K562 (cell line): Measurements from ENCODE around the gene GLT1D1. TPM values are rescaled to one million over a fixed set of nuclear protein-coding genes. Genes with fewer than 3 reads are reported as not detected.

ENCODE experiments used
- ATAC-seq: fragments of 200-7000 bp; cut with Tn5 transposase; 3 replicates; pipeline ENCODE4 v1.9.1; 2020; ENCODE audit warnings: moderate library complexity
- BruUV-seq: library from RNA; stranded (reverse); fragments of 400-500 nt; replicated peaks from 2 replicates; lab custom pipeline; 2021; lab: Mats Ljungman, UMichigan
- CTCF ChIA-PET: fragments of 300-600 bp; formaldehyde crosslinking; extraction: SDS; loops from one replicate; lab custom pipeline; 2021; ENCODE audit warnings: low intra/inter-chr PET ratio; lab: Yijun Ruan, JAX
- POLR2A ChIA-PET: fragments of 300-600, 350-650 bp; sonication (Branson Sonifier 250); formaldehyde crosslinking; extraction: SDS; loops from one replicate; lab custom pipeline; 2021; ENCODE audit warnings: antibody characterized with exemption, inconsistent platforms; lab: Yijun Ruan, JAX
- DNase-seq, 4 experiments: peaks; one replicate each; pipeline versions ENCODE4 v3.0.0 to v3.0.0-alpha.2; 2011 to 2018; ENCODE audit warnings: low spot score in 3 of 4, mixed read lengths in 3 of 4; ENCODE audit errors: extremely low read depth in 1 of 4
- FAIRE-seq: peaks from 2 replicates; lab custom pipeline; 2011; peaks lifted over from hg19 to GRCh38; lab: Jason Lieb, UNC
- H2AFZ ChIP-seq: 2 replicates; pipeline ENCODE4 v1.6.0; 2011; ENCODE audit warnings: low read depth, low read length, control low read depth, inconsistent platforms
- H3K27ac ChIP-seq: fragments of 200-600 bp; 3 replicates; pipeline ENCODE4 v1.8.0; 2011; ENCODE audit warnings: low read depth, mild to moderate bottlenecking, control low read depth, inconsistent platforms, low read length, moderate library complexity, mixed read lengths; ENCODE audit errors: extremely low read depth
- H3K27me3 ChIP-seq, 2 experiments: fragments of 300-600 bp in 1 of 2; 2 replicates in 1 of 2; 3 replicates in 1 of 2; pipeline versions ENCODE4 v1.6.0 to v1.8.0; 2011; ENCODE audit warnings: inconsistent platforms in 2 of 2, low read length in 2 of 2, mild to moderate bottlenecking in 1 of 2, mixed read lengths in 1 of 2, moderate library complexity in 1 of 2; ENCODE audit not compliant: control insufficient read depth in 2 of 2, insufficient read depth in 2 of 2
- H3K36me3 ChIP-seq: fragments of 300-600 bp; 3 replicates; pipeline ENCODE4 v1.8.0; 2011; ENCODE audit warnings: mild to moderate bottlenecking, low read length, inconsistent platforms; ENCODE audit not compliant: control insufficient read depth, insufficient read depth
- H3K4me1 ChIP-seq, 2 experiments: fragments of 200-600 bp in 1 of 2; replicated peaks in 1 of 2; 2 replicates in 1 of 2; 3 replicates in 1 of 2; pipeline versions ENCODE4 v1.5.1 to v1.8.0; 2011; ENCODE audit warnings: inconsistent platforms in 2 of 2, low read length in 2 of 2, mild to moderate bottlenecking in 1 of 2, mixed read lengths in 1 of 2, moderate library complexity in 1 of 2; ENCODE audit not compliant: control insufficient read depth in 2 of 2, insufficient read depth in 2 of 2
- H3K4me2 ChIP-seq: 2 replicates; pipeline ENCODE4 v1.6.1; 2011; ENCODE audit warnings: low read length, control low read depth, inconsistent platforms, mixed read lengths; ENCODE audit not compliant: insufficient read depth
- H3K4me3 ChIP-seq: fragments of 200-600 bp; sonication (generic), shearing (Covaris generic); 2 replicates; pipeline ENCODE4 v1.5.1; 2016; ENCODE audit warnings: control low read depth, inconsistent platforms
- H3K79me2 ChIP-seq: fragments of 200-600 bp; 3 replicates; pipeline ENCODE4 v1.8.0; 2011; ENCODE audit warnings: low read length, inconsistent platforms; ENCODE audit not compliant: control insufficient read depth, insufficient read depth
- H3K9ac ChIP-seq, 2 experiments: 2 replicates each; pipeline versions ENCODE4 v1.6.0 to v1.6.1; 2011; ENCODE audit warnings: low read depth in 2 of 2, low read length in 2 of 2, control low read depth in 1 of 2, inconsistent platforms in 1 of 2, mild to moderate bottlenecking in 1 of 2, mixed read lengths in 1 of 2; ENCODE audit not compliant: insufficient read depth in 1 of 2
- H3K9me1 ChIP-seq: one replicate; pipeline ENCODE4 v1.6.0; 2011; ENCODE audit warnings: inconsistent platforms, mild to moderate bottlenecking, low read length, moderate library complexity; ENCODE audit not compliant: control insufficient read depth, insufficient read depth
- H3K9me3 ChIP-seq: replicated peaks from 2 replicates; pipeline ENCODE4 v1.5.1; 2011; ENCODE audit warnings: low read depth, low read length, inconsistent platforms; ENCODE audit not compliant: control insufficient read depth, insufficient read depth
- H4K20me1 ChIP-seq: replicated peaks from 2 replicates; pipeline ENCODE4 v1.6.1; 2011; ENCODE audit warnings: low read length, inconsistent platforms, mixed read lengths; ENCODE audit not compliant: control insufficient read depth, insufficient read depth
- EP400 ChIP-seq: fragments of 450-650 bp; IDR thresholded peaks from 2 replicates; pipeline ENCODE4 v1.6.1; 2017; ENCODE audit warnings: antibody characterized with exemption, mild to moderate bottlenecking, moderate library complexity
- GATA2 ChIP-seq: sonication (generic); formaldehyde crosslinking; IDR thresholded peaks from 2 replicates; pipeline ENCODE4 v1.4.0; 2020; ENCODE audit warnings: mild to moderate bottlenecking, missing genetic modification reagents
- ZBED1 ChIP-seq: IDR thresholded peaks from 2 replicates; pipeline ENCODE4 v1.6.1; 2014
- ZNF764 ChIP-seq: fragments of 250-450 bp; sonication (Bioruptor Pico); IDR thresholded peaks from 2 replicates; pipeline ENCODE4 v1.4.0; 2020; ENCODE audit warnings: low read depth, mild to moderate bottlenecking, moderate library complexity
- whole genome bisulfite sequencing: fragments of 100-300 bp; shearing (Covaris generic); methylation state at CpG from one replicate; pipeline ENCODE4 v1.1.6; 2016; ENCODE audit warnings: low coverage, mixed read lengths; ENCODE audit not compliant: insufficient coverage; ENCODE audit errors: missing lambda C conversion rate; 5-methylcytosine and 5-hydroxymethylcytosine counted together
- in situ Hi-C: fragments of 300-500 bp; cut with MboI; formaldehyde crosslinking; loops from 4 replicates; pipeline ENCODE4 v1.15.0; 2018; ENCODE audit warnings: inconsistent platforms, mixed read lengths
- intact Hi-C: fragments of 100-400 bp; cut with micrococcal nuclease; formaldehyde crosslinking; loops from 2 replicates; pipeline ENCODE4 v1.14.2; 2022
- polyA plus RNA-seq, 8 experiments: library from polyadenylated mRNA; depleted of rRNA in 4 of 8; stranded (reverse) in 5 of 8; unstranded in 3 of 8; fragments of >200 nt; fragmentation: Nextera tagmentation in 2 of 8; fragmentation: Illumina TruSeq in 1 of 8; extraction: Ambion mirVana in 2 of 8; extraction: Trizol in 1 of 8; gene quantifications; 2 replicates each; pipeline versions ENCODE4 v1.2.1 to v1.2.3, GENCODE V29; 2011 to 2014; ENCODE audit warnings: inconsistent platforms in 1 of 8, missing spikeins in 1 of 8
- total RNA-seq, 7 experiments: library from RNA; depleted of rRNA in 6 of 7; stranded (reverse); fragments of >200 nt in 6 of 7; fragmentation: Illumina TruSeq in 2 of 7; extraction: Trizol in 2 of 7; gene quantifications; 2 replicates each; pipeline versions ENCODE4 v1.2.1 to v1.2.3, GENCODE V29; 2011 to 2021; ENCODE audit warnings: low replicate concordance in 1 of 7
- TF ChIP-seq, protein P1 (sequence below): fragments of 450-650 bp; formaldehyde crosslinking; IDR thresholded peaks from 2 replicates; pipeline ENCODE4 v1.4.0; 2020; ENCODE audit warnings: mild to moderate bottlenecking, moderate library complexity
- TF ChIP-seq, protein P2 (sequence below): IDR thresholded peaks from 2 replicates; pipeline ENCODE4 v1.6.1; 2016; ENCODE audit warnings: missing genetic modification characterization, missing compliant biosample characterization

Gene GLT1D1
- total and polyA plus RNA-seq, 9 of the 15 experiments (the other 6 are each of a cell fraction or from before 2014, with no cell fraction given) = 0.04 TPM; not detected in 8

DNA sequence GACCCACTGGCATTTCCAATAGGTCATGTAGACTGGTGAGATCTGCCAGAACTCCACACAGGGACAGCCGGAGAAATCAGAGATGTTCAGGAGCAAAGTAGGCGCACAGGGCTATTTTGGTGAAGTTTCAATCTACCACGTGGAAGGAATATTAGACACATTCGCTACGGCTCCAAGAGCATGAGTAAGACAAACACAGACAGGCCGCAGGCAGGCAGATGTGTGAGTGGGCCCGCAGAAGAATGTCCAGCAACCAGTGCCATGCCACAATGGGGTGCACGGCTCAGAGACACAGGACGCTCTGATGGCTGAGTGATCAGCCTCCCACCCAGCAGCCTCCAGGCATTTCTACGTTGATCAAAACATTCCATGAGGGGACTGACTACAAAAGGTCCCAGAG lies 39.9 kb upstream of the GLT1D1 start:
- H3K36me3 ChIP-seq = peaks cover 52% of the 10 kb centered on the region
- H3K9me1 ChIP-seq = no peaks in the 10 kb centered on the region
- BruUV-seq = no TSS peak
- CTCF ChIA-PET = no interaction called here
- intact Hi-C loops = no loop called here
- TF ChIP-seq ZBED1 (no peak), ZNF764 (CRISPR knock-in tag) (no peak), EP400 (no peak), GATA2 (no peak)
- TF ChIP-seq, protein P1, sequence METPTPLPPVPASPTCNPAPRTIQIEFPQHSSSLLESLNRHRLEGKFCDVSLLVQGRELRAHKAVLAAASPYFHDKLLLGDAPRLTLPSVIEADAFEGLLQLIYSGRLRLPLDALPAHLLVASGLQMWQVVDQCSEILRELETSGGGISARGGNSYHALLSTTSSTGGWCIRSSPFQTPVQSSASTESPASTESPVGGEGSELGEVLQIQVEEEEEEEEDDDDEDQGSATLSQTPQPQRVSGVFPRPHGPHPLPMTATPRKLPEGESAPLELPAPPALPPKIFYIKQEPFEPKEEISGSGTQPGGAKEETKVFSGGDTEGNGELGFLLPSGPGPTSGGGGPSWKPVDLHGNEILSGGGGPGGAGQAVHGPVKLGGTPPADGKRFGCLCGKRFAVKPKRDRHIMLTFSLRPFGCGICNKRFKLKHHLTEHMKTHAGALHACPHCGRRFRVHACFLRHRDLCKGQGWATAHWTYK = no peak
- TF ChIP-seq, protein P2, sequence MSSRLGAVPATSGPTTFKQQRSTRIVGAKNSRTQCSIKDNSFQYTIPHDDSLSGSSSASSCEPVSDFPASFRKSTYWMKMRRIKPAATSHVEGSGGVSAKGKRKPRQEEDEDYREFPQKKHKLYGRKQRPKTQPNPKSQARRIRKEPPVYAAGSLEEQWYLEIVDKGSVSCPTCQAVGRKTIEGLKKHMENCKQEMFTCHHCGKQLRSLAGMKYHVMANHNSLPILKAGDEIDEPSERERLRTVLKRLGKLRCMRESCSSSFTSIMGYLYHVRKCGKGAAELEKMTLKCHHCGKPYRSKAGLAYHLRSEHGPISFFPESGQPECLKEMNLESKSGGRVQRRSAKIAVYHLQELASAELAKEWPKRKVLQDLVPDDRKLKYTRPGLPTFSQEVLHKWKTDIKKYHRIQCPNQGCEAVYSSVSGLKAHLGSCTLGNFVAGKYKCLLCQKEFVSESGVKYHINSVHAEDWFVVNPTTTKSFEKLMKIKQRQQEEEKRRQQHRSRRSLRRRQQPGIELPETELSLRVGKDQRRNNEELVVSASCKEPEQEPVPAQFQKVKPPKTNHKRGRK (tag) = no peak
- TF ChIP-seq, all 486 proteins: peak for 0
- Histone ChIP-seq H3K4me2 (no peak overlapping the region), H2AFZ (no peak overlapping the region), H3K27ac (no peak overlapping the region), H3K4me1 (peaks cover 2 to 12% of the 10 kb centered on the region in 2 experiments; a peak in 3 of 5 replicates), H3K4me3 (no peak overlapping the region), H4K20me1 (no peaks in the 10 kb centered on the region; the same call in 1 of the 2 replicates), H3K27me3 (no peaks in the 10 kb centered on the region), H3K79me2 (peaks cover 56% of the 10 kb centered on the region), H3K9ac (no peak overlapping the region), H3K9me3 (no peaks in the 10 kb centered on the region)
- FAIRE-seq (no peak), DNase-seq (no peak), ATAC-seq (no peak)
- POLR2A ChIA-PET = no interaction called here
- 97% methylated on average over 8 of the region's 10 CpGs for WGBS
- in situ Hi-C loops = no loop called here
